ENCODE data around the gene GPX1.

DNA sequence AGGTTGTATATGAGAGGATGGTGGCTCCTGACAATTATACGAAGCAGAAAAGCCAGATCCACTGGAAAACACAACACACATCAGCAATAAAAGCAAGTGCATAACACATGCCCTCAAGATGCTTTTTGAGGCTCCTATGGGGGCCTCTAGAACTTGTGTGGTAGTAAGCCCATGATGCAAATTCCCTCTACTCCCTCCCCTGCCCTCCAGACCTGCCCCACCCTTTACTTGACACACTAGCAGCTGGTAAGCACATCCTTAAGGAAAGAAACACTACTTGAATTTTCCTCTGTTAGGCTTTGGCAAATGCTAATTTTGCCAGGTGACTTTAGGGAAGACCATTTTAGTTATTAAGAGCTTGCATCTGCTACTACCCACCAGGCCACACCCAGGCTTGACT, 47.5 kb downstream of the GPX1 start:
- TF ChIP-seq, protein P1, sequence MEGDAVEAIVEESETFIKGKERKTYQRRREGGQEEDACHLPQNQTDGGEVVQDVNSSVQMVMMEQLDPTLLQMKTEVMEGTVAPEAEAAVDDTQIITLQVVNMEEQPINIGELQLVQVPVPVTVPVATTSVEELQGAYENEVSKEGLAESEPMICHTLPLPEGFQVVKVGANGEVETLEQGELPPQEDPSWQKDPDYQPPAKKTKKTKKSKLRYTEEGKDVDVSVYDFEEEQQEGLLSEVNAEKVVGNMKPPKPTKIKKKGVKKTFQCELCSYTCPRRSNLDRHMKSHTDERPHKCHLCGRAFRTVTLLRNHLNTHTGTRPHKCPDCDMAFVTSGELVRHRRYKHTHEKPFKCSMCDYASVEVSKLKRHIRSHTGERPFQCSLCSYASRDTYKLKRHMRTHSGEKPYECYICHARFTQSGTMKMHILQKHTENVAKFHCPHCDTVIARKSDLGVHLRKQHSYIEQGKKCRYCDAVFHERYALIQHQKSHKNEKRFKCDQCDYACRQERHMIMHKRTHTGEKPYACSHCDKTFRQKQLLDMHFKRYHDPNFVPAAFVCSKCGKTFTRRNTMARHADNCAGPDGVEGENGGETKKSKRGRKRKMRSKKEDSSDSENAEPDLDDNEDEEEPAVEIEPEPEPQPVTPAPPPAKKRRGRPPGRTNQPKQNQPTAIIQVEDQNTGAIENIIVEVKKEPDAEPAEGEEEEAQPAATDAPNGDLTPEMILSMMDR (IDR thresholded peaks at IDR 0.05; ENCODE audit: poor library complexity): no peak
- no peak for TF ChIP-seq EZH2phosphoT487 (IDR thresholded peaks at IDR 0.05; ENCODE audit: low read depth, severe bottlenecking, unreplicated experiment)

Measured in hepatocyte (in vitro differentiated cells).